Smooth muscle cell (in vitro differentiated cells): ENCODE results near the gene OPCML. TPM values are rescaled to one million over a fixed set of nuclear protein-coding genes. Genes with fewer than 3 reads are reported as not detected.
A peak's percentile ranks its signal among the peaks of the same experiment; 100 is the strongest.

ENCODE experiments used
- DNase-seq: peaks from one replicate; lab custom pipeline; 2025; ENCODE audit not compliant: unreplicated experiment; lab: John Stamatoyannopoulos, UW
- H2AFZ ChIP-seq: fragments of 200-600 bp; sonication (generic); 2 replicates; pipeline ENCODE4 v1.6.0; 2016; ENCODE audit warnings: antibody characterized with exemption, low read depth, mild to moderate bottlenecking
- H3F3A ChIP-seq: fragments of 200-600 bp; sonication (generic); 2 replicates; pipeline ENCODE4 v1.6.0; 2017; ENCODE audit warnings: antibody characterized with exemption, low read depth
- H3K27ac ChIP-seq: fragments of 200-600 bp; sonication (generic); 2 replicates; pipeline ENCODE4 v1.5.1; 2016; ENCODE audit warnings: low read depth, mild to moderate bottlenecking
- H3K27me3 ChIP-seq: fragments of 200-600 bp; sonication (generic); 2 replicates; pipeline ENCODE4 v1.6.1; 2016; ENCODE audit warnings: low read depth, mild to moderate bottlenecking
- H3K36me3 ChIP-seq: fragments of 200-600 bp; sonication (generic); 2 replicates; pipeline ENCODE4 v1.5.1; 2016; ENCODE audit warnings: low read depth
- H3K4me1 ChIP-seq: fragments of 200-600 bp; sonication (generic); 2 replicates; pipeline ENCODE4 v1.5.1; 2016; ENCODE audit warnings: low read depth
- H3K4me2 ChIP-seq: fragments of 200-600 bp; sonication (generic); 2 replicates; pipeline ENCODE4 v1.6.0; 2016; ENCODE audit warnings: mild to moderate bottlenecking
- H3K4me3 ChIP-seq: fragments of 200-600 bp; sonication (generic); 2 replicates; pipeline ENCODE4 v1.5.1; 2016; ENCODE audit warnings: mild to moderate bottlenecking
- H3K79me2 ChIP-seq: fragments of 200-600 bp; sonication (generic); 2 replicates; pipeline ENCODE4 v1.6.0; 2016; ENCODE audit warnings: low read depth, mild to moderate bottlenecking
- H3K9ac ChIP-seq: fragments of 200-600 bp; sonication (generic); 2 replicates; pipeline ENCODE4 v1.6.0; 2016; ENCODE audit warnings: low read depth
- H3K9me3 ChIP-seq: fragments of 200-600 bp; sonication (generic); replicated peaks from 2 replicates; pipeline ENCODE4 v1.5.1; 2016; ENCODE audit warnings: low read depth
- H4K20me1 ChIP-seq: fragments of 200-600 bp; sonication (generic); 2 replicates; pipeline ENCODE4 v1.6.0; 2016; ENCODE audit warnings: low read depth
- WGBS: methylation state at CpG from one replicate; pipeline ENCODE4 v1.1.7; 2016; ENCODE audit warnings: low lambda C conversion rate; 5-methylcytosine and 5-hydroxymethylcytosine counted together
- polyA plus RNA-seq: library from polyadenylated mRNA; unstranded; fragments of >200 nt; fragmentation: Nextera tagmentation; extraction: Ambion mirVana; gene quantifications from 2 replicates; pipeline ENCODE4 v1.2.1, GENCODE V29; 2016
- total RNA-seq: library from RNA; depleted of rRNA; stranded (reverse); fragments of >200 nt; gene quantifications from 2 replicates; pipeline ENCODE4 v1.2.3, GENCODE V29; 2014
- TF ChIP-seq, protein P1 (sequence below): fragments of 200-600 bp; sonication (generic); IDR thresholded peaks from 2 replicates; pipeline ENCODE4 v1.5.1; 2017; ENCODE audit warnings: borderline replicate concordance, mild to moderate bottlenecking, antibody characterized with exemption; ENCODE audit not compliant: insufficient read depth, poor library complexity, severe bottlenecking

The OPCML gene
- total and polyA plus RNA-seq, 2 experiments from 2014 or later: 0.42 to 0.58 TPM

- TF ChIP-seq, protein P1, sequence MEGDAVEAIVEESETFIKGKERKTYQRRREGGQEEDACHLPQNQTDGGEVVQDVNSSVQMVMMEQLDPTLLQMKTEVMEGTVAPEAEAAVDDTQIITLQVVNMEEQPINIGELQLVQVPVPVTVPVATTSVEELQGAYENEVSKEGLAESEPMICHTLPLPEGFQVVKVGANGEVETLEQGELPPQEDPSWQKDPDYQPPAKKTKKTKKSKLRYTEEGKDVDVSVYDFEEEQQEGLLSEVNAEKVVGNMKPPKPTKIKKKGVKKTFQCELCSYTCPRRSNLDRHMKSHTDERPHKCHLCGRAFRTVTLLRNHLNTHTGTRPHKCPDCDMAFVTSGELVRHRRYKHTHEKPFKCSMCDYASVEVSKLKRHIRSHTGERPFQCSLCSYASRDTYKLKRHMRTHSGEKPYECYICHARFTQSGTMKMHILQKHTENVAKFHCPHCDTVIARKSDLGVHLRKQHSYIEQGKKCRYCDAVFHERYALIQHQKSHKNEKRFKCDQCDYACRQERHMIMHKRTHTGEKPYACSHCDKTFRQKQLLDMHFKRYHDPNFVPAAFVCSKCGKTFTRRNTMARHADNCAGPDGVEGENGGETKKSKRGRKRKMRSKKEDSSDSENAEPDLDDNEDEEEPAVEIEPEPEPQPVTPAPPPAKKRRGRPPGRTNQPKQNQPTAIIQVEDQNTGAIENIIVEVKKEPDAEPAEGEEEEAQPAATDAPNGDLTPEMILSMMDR: no peak
- peaks cover 3% of the 10 kb centered on the region for H3K4me1 ChIP-seq
- peak overlapping the region; percentile 94 for H3K27ac ChIP-seq
- H3K9me3 ChIP-seq: peaks cover 7% of the 10 kb centered on the region
- peaks cover 3% of the 10 kb centered on the region for H3K36me3 ChIP-seq
- no peak for DNase-seq
- 9% methylated on average over 3 of the region's 3 CpGs for WGBS
- H3K9ac ChIP-seq: peak overlapping the region; percentile 73
- no peaks in the 10 kb centered on the region for H3K79me2 ChIP-seq
- no peak overlapping the region for H2AFZ ChIP-seq
- H3F3A ChIP-seq: no peaks in the 10 kb centered on the region
- H4K20me1 ChIP-seq: no peaks in the 10 kb centered on the region
- peak overlapping the region; percentile 13 for H3K4me2 ChIP-seq
- no peaks in the 10 kb centered on the region for H3K27me3 ChIP-seq
- H3K4me3 ChIP-seq: no peak overlapping the region
These were observed 955.6 kb downstream of the OPCML start for GRCh38 chr11:132576706-132577105.

DNA sequence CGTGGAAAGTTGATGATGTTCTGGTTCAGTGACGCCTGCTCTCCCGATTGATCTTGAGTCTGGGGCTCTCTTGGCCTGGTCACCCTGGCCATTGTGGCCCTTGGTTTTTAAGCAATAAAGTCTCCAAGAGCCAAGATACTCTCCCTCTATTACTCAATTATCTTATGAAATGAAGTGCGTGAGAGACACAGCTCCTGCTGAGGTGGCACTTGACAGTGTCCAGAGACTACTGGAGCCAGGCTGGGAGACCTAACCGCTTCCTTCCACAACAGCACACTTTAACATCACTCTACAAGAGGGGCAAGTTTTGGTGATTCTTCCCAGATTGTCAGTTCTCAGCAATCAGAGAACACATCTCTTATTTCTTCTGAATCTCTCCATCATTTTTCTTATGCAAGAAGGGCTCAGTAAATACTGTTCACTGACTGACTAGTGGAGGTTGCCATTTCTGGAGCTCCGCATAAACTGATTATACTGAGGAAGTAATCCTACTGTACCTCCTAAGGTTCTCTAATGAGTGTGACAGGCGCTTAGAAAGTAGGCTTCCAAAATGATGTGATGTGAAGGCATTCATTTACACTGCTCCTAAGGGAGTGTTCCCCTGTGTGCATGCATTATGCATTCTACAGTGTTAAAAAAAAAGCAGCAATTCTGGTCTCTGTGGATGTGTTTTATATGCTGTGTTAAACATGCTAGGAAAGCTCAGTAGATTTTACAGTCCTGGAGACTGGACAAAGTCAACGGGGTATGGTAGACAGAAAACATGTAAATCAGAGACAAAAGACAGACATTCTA, 968.0 kb downstream of the OPCML start:
- Histone ChIP-seq H3K4me3 (no peak overlapping the region), H3K36me3 (no peaks in the 10 kb centered on the region), H4K20me1 (no peaks in the 10 kb centered on the region), H3K4me2 (no peak overlapping the region), H3K4me1 (no peaks in the 10 kb centered on the region), H3K27me3 (no peaks in the 10 kb centered on the region), H2AFZ (no peak overlapping the region), H3F3A (no peaks in the 10 kb centered on the region), H3K9ac (no peak overlapping the region), H3K27ac (no peak overlapping the region), H3K79me2 (no peaks in the 10 kb centered on the region), H3K9me3 (no peaks in the 10 kb centered on the region)
- DNase-seq: no peak
- 64% methylated on average over 8 of the region's 8 CpGs for WGBS
- TF ChIP-seq, protein P1: no peak

GRCh38 chr11:132563050-132563449, 969.3 kb downstream of the OPCML start:
- no peaks in the 10 kb centered on the region for H3K79me2 ChIP-seq
- H3K9me3 ChIP-seq: no peaks in the 10 kb centered on the region
- no peak overlapping the region for H3K9ac ChIP-seq
- peaks cover 4% of the 10 kb centered on the region for H3K4me1 ChIP-seq
- H2AFZ ChIP-seq: no peak overlapping the region
- DNase-seq: no peak
- no peaks in the 10 kb centered on the region for H3F3A ChIP-seq
- no peaks in the 10 kb centered on the region for H4K20me1 ChIP-seq
- TF ChIP-seq, protein P1: no peak
- H3K4me2 ChIP-seq: no peak overlapping the region
- H3K27me3 ChIP-seq: no peaks in the 10 kb centered on the region
- H3K27ac ChIP-seq: no peak overlapping the region
- H3K4me3 ChIP-seq: no peak overlapping the region
- no peaks in the 10 kb centered on the region for H3K36me3 ChIP-seq
- 91% methylated on average over 2 of the region's 2 CpGs for WGBS

GRCh38 chr11:132561937-132562336, 970.4 kb downstream of the OPCML start:
- Histone ChIP-seq H3K36me3 (no peaks in the 10 kb centered on the region), H3K4me1 (peaks cover 4% of the 10 kb centered on the region), H3K9me3 (no peaks in the 10 kb centered on the region), H3K4me2 (no peak overlapping the region), H3K79me2 (no peaks in the 10 kb centered on the region), H3K4me3 (no peak overlapping the region), H3K27ac (no peak overlapping the region), H3K9ac (no peak overlapping the region), H3K27me3 (no peaks in the 10 kb centered on the region), H2AFZ (no peak overlapping the region), H3F3A (no peaks in the 10 kb centered on the region), H4K20me1 (no peaks in the 10 kb centered on the region)
- WGBS: 88% methylated on average over 2 of the region's 2 CpGs
- no peak for DNase-seq
- TF ChIP-seq, protein P1: no peak
